ENCODE data around the gene EEPD1.
"Not testable (repeated sequence)": the region's sequence is repeated elsewhere in the genome, so short reads cannot be mapped to it uniquely, and the experiment has no call there.

EEPD1 gene

DNA sequence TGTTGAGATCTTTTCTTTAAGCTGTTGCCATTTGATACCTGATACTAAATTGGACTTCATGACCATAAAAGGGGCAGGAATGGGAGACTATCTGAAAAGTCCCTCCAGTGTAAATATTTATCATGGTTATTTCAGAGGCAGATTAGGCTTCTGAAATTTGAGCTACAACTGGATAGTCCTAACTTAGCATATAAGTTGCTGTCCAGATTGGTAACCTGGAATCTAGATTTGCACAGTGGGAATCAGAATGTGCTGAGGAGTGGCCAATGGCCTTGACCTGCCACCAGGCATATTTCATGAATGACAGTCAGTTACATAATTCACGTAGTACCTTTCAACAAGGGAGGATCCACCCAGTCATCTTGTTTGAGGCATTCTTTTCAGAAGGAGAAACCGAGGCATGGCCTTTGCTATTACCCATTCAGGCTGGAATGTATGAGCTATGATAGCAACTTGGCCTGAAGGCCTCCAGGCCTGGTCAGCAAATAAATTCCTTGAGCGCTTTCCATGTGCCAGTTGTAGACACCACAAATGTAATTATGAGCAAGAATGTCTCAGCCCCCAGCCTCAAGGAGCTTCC is 80.0 kb downstream of the EEPD1 start:
- DNase-seq (ENCODE audit: low spot score) = no peak
- H3K4me3 ChIP-seq = no peak overlapping the region
- TF ChIP-seq, protein P1, sequence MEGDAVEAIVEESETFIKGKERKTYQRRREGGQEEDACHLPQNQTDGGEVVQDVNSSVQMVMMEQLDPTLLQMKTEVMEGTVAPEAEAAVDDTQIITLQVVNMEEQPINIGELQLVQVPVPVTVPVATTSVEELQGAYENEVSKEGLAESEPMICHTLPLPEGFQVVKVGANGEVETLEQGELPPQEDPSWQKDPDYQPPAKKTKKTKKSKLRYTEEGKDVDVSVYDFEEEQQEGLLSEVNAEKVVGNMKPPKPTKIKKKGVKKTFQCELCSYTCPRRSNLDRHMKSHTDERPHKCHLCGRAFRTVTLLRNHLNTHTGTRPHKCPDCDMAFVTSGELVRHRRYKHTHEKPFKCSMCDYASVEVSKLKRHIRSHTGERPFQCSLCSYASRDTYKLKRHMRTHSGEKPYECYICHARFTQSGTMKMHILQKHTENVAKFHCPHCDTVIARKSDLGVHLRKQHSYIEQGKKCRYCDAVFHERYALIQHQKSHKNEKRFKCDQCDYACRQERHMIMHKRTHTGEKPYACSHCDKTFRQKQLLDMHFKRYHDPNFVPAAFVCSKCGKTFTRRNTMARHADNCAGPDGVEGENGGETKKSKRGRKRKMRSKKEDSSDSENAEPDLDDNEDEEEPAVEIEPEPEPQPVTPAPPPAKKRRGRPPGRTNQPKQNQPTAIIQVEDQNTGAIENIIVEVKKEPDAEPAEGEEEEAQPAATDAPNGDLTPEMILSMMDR (IDR thresholded peaks at IDR 0.05) = no peak
- H3K27ac ChIP-seq = peak overlapping the region; percentile 49 to 54

DNA sequence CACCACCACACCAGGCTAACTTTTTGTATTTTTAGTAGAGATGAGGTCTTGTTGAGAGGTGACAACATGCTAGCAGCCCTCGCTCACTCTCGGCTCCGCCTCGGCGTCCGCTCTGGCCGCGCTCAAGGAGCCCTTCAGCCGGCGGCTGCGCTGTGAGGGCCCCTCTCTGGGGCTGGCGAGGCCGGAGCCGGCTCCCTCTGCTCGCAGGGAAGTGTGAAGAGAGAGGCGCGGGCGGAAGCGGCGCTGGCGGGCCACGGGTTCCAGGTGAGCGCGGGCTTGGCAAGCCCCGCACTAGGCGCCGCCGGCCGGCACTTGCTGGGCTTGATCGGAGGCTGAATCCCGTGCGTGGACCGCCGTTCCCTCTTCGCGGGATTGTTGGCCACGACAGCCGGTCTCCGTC is 83.0 kb downstream of the EEPD1 start:
- Histone ChIP-seq H3K27ac (no peak overlapping the region), H3K4me3 (no peak overlapping the region)
- TF ChIP-seq, protein P1 (IDR thresholded peaks at IDR 0.05) = no peak
- DNase-seq (ENCODE audit: low spot score) = no peak

DNA sequence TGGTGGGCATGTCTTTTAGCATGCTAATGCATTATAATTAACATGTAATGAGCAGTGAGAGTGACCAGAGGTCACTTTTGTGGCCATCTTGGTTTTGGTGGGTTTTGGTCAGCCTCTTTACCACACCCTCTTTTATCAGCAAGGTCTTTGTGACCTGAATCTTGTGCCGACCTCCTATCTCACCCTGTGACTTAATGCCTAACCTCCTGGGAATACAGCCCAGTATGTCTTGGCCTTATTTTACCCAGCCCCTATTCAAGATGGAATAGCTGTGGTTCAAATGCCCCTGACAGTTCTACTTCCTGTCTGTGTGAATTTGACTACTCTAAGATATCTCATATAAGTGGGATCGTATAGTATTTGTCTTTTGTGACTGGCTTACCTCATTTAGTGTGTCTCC is 85.1 kb downstream of the EEPD1 start:
- H3K4me3 ChIP-seq = no peak overlapping the region
- TF ChIP-seq, protein P1 (IDR thresholded peaks at IDR 0.05) = no peak
- DNase-seq (ENCODE audit: low spot score) = no peak
- no peak overlapping the region for H3K27ac ChIP-seq

DNA sequence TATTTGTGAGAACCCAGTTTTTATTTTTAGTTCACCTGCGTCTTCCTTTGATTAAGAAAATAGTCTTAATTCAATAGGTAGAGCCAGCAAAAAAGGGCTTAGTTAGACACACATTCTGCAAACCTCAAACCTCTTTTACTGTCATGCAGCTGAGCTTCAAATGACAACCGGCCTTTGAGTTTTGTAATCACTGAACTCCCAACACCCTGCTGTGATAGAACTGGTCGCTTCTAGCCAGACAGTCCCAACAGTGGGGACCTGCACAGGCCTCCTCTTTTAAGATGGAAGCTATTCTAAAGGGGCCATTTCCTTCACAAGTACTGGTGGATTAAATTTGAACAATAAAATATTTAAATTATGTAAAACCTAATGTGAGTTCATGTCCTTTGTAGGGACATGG is 90.3 kb downstream of the EEPD1 start:
- not testable (repeated sequence) for H3K27ac ChIP-seq, H3K4me3 ChIP-seq

DNA sequence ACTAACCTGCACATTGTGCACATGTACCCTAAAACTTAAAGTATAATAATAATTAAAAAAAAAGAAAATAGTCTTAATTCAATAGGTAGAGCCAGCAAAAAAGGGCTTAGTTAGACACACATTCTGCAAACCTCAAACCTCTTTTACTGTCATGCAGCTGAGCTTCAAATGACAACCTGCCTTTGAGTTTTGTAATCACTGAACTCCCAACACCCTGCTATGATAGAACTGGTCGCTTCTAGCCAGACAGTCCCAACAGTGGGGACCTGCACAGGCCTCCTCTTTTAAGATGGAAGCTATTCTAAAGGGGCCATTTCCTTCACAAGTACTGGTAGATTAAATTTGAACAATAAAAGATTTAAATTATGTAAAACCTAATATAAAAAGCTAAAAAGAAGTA is 90.9 kb downstream of the EEPD1 start:
- not testable (repeated sequence) for H3K27ac ChIP-seq; H3K4me3 ChIP-seq; DNase-seq (ENCODE audit: low spot score)

More for the DNA sequence above, 90.3 kb downstream of the EEPD1 start:
- DNase-seq (ENCODE audit: low spot score) = not testable (repeated sequence)

DNA sequence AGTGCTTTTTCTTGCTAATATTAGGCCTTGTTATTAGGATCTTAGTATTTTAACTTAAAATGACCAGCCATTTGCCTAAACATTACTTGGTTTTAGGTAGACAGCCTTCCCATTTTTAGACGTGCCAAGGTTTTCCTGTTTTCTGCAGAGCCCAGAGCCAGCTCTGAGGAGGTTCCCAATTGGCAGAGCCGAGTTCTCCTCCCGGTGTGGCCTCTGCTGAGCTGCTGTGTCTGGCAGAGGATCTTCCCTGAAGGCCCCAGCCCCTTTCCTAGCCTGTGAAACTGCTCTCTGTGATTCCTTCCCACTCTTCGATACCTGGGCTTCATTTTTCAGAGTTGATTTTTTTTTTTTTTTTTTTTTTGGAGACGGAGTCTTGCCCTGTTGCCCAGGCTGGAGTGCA is 91.4 kb downstream of the EEPD1 start:
- no peak for DNase-seq (ENCODE audit: low spot score)
- Histone ChIP-seq H3K4me3 (no peak overlapping the region), H3K27ac (no peak overlapping the region)
- TF ChIP-seq, protein P1 (IDR thresholded peaks at IDR 0.05) = no peak

DNA sequence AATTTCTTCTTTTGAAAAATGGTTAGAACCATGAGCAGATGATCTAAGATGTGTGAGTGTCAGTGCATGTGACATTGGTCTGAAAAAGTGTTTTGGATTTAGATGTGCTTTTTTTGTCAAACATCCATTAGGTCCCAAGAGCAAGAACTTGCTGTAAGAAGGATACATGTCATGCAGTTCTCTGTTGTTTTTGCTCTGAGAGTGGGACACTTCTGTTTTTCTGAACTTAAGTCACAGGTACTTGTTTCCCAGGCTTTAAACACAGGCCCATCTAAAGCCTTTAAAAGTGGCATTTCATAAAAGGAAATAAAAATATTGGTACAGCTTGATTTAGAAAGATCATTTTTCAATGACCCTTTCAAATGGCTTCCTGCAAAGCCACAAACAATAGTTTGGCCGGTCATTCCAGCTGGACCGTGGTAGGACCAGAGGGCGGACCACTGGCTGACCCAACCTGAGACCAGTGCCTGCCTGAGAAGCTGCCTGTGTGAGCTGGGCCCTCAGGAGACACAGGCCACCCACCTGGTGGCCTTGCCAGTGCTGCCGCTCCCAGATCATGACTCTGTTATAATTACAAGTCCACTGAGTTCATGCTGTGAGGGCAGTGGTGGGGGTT is 92.7 kb downstream of the EEPD1 start:
- Histone ChIP-seq H3K4me3 (no peak overlapping the region), H3K27ac (peak overlapping the region; percentile 39 to 81)
- no peak for DNase-seq (ENCODE audit: low spot score)
- TF ChIP-seq, protein P1 (IDR thresholded peaks at IDR 0.05) = no peak

DNA sequence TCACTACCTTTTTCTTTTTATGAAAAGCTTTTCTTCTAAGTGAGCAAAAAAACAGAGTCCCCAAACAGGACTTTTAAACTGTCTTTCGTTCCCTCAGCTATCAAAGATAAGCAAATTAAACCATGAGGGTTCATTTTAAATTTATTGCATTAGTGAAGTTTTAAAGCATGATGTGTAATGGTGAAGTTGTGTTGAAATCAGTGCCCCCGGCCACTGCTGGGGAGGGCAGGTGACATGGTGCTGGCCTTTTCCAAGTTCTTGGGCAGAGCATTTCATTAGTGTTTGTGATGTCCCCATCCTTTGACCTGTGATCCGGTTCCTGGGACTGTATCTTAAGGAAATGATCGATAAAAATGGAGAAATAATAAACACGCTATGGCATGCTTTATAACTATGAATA is 96.0 kb downstream of the EEPD1 start:
- TF ChIP-seq, protein P1 (IDR thresholded peaks at IDR 0.05) = no peak
- no peak for DNase-seq (ENCODE audit: low spot score)
- no peak overlapping the region for H3K4me3 ChIP-seq
- no peak overlapping the region for H3K27ac ChIP-seq

Measured in coronary artery (tissue), 2 donors.